AG08395 (cell line): ENCODE data around the gene RASGRP1.

Experiments used
- DNase-seq: peaks from one replicate; pipeline ENCODE4 v3.0.0; 2012; ENCODE audit warnings: mixed read lengths, low spot score

The RASGRP1 gene

DNA sequence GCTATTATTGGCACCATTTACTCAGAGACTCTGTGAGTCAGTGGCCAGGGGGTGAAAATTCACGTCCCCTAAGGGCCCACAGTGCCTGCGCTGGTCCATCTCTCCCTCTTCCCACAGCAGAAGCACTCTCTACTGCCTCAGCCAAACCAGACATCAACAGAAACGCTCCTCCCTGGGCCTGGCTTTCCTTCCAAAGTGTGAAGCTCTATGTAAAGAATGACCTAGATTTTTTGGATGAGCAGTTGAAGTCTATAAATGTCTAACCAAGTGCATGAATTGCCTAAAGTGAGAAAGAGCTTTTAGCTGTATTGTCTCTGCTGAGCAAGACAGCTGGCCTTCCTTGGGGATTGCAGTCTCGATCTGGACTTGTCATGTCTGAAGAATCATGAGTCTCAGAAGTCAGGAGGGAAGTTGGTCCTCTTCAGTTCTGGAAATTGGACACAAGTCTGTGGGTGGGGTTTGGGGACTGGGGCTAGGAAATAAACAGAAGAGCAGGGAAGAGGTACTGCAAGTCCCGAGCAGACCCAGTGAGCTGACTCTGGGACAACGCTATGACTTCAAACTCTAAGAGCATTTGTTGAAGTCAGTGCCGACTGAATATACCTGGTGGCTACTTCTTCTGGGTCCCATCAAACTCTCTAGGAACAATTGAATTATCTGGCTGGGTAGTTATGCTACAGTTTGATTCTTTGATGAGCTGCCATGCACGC lies 29.0 kb downstream of the RASGRP1 start:
- no peak for DNase-seq

DNA sequence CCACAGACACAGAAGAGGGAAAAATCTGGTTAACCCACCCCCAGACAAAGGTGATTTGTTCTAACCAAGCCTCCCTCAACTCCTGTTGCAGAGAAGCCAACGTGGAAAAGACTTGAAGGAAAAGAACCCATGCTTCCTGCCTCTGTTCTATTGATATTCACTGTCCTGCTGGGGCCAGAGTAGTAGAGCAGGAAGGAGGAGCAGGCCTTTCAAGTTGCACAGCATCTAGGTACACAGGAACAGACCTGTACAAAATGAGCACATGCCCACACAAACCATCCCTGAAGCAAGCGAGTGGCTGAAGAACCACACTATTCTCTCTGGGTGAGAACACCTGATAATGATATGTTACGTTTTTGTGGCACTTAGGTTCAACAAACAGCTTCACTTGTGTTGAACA lies 29.9 kb downstream of the RASGRP1 start:
- DNase-seq = no peak

DNA sequence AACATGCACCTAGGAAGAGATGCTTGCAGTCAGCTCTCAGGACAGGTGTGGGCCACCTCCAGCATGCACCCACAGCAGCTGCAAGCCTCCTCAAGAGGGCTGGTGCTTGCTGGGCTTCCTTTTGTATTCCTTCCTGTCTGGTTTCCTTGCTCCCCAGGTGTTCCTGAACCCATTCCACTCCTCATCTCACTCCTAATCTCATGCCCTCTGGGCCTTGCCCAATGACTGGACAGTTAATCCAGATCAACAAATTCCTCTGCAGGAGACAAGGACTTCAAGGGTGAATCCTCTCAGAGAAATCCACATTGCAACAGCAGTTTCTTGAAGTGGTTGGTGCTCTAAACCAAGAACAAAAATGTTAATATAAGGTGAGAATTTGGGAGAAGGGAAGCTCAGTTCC lies 30.7 kb downstream of the RASGRP1 start:
- DNase-seq = no peak

DNA sequence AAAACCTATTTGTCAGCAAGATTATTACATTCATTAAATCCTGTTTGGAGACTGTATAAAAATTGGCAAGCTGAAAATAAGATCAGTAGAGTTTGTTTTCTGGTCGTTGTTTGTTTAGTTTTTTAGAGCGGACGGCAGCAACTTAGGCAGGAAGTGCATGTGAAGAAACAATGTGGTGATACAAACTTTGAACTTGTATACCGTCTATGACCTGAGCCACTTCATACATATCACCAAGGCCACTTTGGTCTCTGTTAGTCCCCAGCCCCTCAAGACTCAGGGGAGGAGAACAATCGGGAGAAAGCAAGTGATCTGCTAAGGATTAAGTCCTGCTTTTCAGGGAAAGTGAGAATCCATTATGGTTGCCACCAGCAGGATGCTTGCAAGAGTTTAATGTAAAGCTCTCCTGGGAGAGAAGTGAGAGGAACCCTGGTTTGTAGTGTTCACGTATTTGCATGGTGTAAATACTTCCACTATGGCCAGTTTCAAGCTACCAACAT lies 31.1 kb downstream of the RASGRP1 start:
- DNase-seq = no peak

DNA sequence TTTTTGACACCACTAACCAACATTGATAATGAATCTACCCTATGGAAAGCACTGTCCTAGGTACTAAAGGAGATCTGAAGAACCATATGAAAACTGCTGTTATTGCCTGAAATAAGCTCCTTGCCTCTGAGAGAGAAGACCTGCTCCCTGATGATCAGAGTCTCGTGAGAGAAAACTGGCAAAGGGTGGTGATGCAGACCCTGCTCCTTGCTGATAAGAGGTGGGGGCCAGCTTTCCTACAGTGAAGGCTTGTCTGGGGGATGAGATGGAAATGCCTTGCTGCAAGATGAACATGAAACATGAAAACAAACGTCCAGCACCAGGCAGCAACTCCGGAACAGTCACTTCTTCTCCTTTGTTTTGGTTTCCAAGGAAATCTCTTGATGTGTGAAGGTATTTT lies 31.9 kb downstream of the RASGRP1 start:
- no peak for DNase-seq

DNA sequence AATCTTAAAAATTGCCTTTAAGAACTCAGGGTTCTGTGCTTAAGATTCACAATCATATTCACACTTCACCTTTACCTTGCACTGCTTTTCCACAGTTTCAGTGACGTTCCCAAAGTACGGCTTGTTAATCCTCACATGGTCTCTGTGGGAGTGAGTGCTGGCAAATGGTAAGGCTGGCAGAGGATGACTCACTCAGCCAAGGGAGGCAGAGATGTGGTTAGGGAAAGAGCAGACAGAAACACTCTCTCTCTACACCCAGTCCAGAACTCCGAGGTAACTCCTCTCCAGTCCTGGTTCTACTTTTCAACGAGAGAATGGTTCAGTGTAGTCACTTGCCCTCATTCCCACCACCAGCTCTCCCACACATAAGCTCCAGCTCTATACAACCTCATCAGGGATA lies 33.1 kb downstream of the RASGRP1 start:
- DNase-seq = peak; percentile 53

DNA sequence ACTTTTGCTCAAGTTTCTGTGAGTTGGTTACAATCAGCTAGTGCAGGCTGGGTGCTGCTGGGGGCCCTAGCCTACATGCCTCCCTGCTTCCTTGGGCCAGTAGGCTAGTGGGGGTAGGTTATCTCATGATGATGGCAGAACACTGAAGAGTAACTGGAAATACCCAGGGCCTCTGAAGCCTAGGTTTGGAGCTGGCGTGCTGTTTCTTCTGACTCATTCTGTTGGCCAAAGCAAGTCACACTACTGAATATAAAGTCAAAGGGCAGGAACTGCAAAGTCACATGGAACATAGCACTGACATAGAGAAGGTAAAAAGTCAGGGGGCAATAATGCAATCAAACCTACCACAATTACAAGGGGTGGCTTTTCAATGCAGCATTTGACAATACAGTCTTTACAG lies 34.5 kb downstream of the RASGRP1 start:
- no peak for DNase-seq

DNA sequence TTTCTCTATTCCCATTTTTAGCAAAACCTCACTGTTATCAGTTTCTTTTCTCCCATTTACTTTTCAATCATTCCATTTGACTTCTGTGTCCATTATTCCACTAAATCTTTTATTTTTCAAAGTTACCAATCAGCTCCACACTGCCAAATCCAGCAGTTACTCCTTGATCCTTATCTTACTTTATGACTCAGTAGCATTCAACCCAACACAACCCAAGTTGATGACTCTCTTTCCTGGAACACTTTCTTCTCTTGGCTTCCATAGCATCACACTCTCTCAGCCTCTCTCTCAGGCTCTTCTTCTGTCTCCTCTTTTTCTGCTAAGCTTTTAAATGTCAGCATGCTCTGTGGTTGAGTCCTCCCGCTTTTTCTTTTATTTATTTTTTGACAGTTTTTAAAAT lies 36.3 kb downstream of the RASGRP1 start:
- DNase-seq = peak; percentile 52

DNA sequence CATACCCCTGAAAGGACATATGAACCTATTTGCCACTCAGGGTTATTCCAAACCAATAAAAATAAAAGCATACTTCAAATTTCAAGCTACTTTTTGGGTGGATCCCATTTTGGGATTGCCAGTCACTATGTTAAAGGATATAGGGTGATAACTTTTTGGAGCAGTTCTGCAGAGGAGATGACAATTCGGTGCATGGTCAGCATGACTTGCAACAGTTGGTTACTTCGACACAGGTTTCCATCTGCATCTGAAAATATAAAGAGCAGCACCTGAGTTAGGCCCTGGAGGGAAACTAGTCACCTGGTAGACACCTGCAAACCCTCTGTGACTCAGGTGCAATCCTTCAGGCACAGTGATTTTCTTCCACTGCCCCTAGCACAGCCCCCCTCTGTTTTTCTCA lies 38.5 kb downstream of the RASGRP1 start:
- no peak for DNase-seq

DNA sequence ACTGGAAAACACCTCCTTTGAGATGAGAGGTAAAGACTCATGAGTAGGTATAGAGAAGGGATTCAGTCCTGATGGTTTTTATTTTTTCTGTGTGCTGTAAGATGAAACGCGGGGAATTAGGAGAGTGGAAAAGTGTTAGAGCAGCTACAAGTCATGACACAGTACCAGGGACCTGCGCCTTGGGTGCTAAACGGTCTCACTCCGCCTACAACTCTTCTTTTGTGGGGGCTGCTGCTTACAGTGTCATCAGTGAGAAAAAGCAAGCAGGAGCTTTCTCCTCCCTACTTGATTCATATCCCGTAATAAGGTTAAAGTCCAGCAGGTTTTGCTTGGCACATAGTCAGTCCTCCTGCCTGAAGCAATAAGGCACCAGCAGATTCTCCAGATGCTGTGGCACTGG lies 39.1 kb downstream of the RASGRP1 start:
- DNase-seq = no peak

DNA sequence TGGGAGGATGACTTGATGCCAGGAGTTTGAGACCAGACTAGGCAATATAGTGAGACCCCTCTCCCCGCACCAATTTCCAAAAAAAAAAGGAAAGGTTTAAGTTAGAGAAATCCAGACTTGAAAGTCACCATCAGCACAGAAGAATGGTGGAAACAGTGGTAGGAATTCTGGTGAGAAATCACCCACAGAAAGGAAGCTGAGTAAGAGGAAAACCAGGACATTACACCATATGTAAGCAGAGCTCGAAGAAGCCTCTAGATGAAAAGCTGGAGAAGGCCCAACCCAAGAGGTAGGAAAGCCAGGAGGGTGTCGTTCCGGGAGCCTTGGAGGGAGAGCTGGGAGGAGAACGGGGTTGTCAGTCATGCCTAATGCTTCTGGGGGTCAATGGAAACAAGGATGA lies 40.5 kb downstream of the RASGRP1 start:
- DNase-seq = peak; percentile 11

DNA sequence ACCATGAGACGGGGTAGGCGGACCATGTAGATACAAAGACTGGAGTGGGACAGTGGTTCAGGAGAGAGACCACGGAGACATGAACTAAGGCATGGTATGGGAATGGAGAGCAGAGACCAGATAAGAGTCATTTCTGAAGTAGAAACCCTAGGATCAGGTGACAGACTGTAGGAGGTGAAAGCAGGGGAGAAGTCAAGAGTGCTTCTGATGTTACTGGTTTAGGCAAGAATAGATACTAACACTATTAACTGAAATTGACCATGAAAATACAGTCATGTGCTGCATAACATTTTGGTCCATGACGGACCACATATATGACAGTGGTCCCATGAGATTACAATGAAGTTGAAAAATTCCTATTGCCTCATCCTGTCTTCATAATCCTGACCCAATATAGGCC lies 41.7 kb downstream of the RASGRP1 start:
- DNase-seq = no peak

DNA sequence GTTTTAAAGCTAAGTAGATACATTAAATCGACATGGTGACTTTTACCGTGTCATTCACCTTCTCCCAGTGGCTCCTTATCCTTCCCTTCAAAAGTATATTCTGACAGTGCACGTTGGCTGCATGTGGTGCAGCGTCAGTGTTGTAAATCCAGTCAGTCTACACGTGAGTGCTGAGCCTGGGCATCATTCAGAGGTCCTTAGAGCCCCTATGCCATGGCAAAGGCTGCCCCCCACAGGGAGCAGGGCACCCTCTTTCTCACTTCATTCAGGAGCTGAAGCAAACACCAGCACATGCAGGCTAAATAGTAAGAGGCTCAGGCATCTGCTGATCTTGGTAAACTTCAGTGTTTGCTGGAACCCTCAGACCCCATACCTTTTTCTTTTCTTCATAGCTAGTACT lies 43.3 kb downstream of the RASGRP1 start:
- DNase-seq = no peak

DNA sequence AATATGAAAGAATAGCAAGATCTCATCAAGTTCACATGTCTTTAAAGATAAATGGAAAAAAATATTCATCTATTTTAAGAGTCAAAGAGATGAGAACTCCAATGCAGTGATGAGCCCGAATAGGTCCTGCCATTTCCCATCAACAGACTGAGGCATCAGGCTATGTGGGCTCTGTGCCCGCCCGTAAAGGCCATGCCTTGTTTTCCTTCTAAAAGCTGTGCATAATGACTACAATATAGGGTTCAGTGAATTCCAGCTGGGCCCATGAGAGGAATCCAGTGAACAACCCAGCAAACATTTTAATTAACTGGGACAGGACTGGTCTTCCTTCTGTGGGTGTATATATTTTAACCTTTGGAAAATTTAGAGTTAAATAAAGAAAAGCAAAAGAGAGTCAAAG lies 44.6 kb downstream of the RASGRP1 start:
- DNase-seq = no peak

DNA sequence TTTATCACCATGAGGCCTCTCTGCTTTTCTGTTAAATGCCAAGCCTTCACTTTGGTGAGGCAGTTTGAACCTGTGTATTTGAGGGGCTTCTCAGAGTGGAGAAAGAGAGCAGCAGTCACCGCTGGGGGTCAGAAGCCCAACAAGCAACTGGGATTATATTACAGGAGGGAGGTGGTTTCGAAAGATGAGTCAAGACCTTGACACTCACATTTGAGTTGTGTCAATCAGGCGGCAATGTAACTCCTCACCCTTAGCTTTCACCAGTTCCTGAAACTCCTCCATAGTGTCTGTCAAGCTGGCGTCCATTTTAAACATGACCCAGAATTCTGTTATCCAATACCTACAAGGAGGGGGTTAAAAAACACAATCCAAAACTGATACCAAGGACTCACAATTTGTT lies 46.5 kb downstream of the RASGRP1 start:
- DNase-seq = no peak

DNA sequence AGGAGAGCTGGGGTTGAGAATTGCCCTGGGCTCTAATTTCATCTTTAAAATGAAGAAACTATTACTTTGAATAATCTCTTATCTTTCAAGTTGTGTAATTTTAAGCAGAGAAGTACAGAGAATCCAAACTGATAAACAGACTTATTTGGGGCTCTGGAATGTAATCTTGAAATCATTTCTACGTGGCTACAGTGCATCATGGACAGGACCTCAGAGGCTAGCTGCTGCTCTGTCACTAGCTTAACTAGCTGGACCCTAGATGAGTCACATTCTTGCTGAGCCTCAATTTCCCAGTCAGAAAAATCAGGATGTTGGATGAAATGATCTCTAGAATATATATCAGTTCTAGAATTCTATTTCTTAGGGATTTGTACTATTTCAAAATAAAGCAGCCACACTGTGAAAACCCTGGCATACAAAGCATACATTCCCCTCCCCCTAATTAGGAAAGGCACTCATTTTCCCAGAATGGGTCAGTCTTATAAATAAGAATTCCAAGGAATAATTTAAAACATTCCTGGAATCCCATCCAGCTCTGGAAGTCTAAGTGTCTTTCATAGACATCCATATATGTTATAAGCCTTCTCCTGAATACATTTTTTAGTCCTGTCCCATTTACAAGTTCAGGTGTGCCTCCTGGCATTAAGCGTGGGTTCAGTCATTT lies 47.2 kb downstream of the RASGRP1 start:
- DNase-seq = peak; percentile 11

DNA sequence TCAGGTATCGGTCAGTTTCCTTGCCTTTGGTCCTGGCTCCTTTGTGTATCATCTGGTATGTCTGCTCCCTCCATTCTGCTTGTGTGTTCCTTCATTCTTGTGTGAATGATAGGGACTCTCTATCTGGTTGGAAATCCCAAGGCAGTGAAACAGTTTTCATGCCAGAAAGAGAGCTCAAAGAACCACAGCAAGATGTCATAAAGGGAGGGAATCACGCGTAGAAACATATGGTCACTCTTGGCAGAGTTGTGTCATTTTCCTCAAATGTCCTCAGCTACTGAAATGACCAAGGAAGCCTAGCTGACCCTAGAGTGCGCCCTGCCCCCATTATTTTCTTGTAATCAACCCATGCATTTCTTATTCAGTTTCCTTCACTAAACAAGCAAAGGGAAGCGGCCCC lies 48.0 kb downstream of the RASGRP1 start:
- DNase-seq = no peak

DNA sequence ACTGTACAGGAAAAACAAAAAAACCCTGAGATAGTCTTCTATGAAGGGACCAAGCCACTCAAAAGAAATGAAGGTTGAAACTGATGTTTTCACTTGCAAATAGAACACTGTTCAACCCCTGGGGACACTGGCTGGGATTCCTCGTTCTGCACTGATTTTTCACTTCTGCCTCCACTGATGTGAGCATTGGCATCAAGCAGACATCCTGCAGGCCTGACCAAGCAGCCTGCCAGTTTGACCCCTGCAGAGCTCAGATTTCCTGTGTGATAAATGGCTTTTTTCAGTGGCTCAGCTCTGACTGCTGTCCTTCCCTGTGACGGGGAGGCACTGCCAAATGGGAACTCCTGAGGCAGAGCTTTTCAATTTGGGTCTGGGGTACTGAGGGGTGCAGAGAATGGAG lies 50.0 kb downstream of the RASGRP1 start:
- no peak for DNase-seq

DNA sequence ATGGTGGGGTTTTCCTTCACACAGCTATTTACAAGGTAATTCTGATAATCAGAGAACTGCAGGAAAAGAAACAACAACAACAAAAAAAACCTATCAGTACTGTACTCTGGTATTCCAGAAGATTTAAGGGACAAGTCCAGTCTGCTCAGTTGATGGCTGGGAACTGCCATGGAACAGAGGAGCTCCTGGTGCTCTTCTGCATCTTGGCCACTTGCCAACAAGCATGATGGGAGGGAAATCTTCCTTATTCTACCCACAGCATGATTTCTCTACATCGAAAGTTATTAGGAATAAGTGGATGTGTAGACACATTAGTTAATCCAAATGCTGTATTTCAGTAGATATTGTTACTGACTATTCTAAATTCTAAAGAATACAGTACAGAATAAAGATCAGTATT lies 51.7 kb downstream of the RASGRP1 start:
- DNase-seq = no peak

DNA sequence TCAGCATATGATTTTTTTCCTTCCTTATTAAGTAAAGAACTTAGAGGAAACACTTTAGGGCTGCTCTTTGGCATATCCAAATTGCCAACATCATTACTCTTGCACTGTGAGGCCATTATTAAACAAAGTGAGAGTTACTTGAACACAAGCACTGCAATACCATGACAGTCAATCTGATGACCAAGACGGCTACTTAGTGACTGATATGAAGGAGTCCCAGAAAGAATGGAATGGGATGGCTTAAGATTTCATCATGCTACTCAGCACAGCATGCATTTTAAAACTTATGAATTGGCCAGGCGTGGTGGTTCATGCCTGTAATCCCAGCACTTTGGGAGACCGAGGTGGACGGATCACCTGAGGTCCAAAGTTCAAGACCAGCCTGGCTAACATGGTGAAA lies 55.5 kb downstream of the RASGRP1 start:
- DNase-seq = no peak

DNA sequence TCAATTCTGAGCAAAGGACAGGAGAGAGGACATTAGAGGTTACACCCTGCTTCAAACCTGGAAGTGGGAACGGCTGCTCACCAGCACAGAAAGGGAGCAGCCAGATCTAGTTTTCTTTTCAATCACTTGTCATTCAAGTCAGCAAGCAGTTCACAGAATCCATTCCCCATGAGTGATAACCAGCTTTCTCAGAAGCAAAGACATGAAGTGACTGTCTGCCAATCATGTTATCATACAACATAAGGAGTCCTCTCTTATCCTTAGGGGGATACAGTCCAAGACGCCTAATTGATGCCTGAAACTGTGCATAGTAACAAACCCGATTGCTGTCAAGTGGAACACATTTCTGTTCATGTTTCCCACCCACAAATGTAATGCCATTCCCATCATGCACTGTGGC lies 56.0 kb downstream of the RASGRP1 start:
- DNase-seq = no peak

DNA sequence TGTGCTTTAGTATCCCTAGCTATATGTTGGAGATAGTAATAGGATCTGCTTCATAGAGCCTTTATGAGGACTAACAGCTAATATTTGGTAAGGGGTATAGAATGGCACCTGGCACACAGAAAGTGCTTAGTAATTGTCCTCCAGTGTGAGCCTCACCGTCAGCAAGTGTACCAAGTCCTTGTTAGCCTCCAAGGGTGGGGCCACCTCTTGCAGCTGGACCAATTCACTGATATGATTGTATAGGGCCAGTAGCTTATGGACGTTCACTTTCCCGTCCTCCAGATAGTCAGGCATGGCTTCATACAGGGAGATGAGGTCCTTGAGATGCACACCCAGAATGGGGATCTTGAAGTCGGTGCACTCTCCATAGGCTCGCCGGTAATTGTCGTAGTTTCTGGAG lies 57.0 kb downstream of the RASGRP1 start:
- no peak for DNase-seq

DNA sequence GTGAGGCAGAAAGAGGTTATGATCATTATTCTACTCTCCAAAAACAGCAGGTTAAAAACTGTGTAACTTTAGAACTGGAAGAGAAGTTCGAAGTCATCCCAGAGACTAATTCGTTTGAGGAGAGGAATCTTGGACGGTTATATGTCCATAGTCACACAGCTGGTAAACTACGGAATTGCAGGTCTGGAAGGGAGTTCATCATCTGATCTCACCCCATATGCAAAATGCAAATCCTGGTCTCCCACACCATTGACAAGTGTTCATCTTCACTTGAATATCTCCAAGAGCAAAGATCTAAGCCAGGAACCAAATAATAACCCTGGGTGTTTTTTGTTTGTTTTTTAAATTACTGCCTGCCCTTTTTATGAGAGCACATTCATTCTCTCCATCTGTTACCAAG lies 57.6 kb downstream of the RASGRP1 start:
- no peak for DNase-seq
